ENCODE results near the gene MAP3K21. TPM values are rescaled to one million over a fixed set of nuclear protein-coding genes. Genes with fewer than 3 reads are reported as not detected.

Gene MAP3K21
- total RNA-seq, 1 experiment from 2014 or later = not detected

DNA sequence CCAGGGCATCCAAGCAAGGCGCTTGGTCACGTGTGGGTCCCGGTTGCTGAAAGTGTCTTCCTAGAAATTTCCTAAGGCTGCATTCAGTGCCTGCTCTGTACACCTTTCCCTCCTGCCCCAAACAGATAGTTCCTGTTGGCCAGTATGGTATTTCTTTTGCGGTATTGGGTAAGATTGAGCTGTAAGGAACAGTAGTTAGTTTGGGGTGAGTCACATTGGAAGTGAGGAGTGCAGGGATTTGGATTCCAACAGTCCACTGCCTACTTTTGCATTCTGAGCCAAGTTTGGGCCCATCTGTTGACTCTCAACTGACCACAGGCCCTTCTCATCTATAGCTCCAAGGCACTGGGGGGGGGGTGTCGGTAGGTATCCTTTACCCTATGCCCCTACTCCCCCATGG is 83.4 kb downstream of the MAP3K21 start:
- DNase-seq (ENCODE audit: low spot score) = no peak
- in situ Hi-C loops (cut with HindIII; ENCODE audit: low sequenced_read_pairs) = no loop called here

GRCh38 chr1:233412812-233413211 is 85.3 kb downstream of the MAP3K21 start:
- no peak for DNase-seq (ENCODE audit: low spot score)
- in situ Hi-C loops (cut with HindIII; ENCODE audit: low sequenced_read_pairs) = no loop called here

- in situ Hi-C loops (cut with HindIII; ENCODE audit: low sequenced_read_pairs) = no loop called here
- DNase-seq (ENCODE audit: low spot score) = no peak
Measured at GRCh38 chr1:233421293-233421692, 93.8 kb downstream of the MAP3K21 start.

DNA sequence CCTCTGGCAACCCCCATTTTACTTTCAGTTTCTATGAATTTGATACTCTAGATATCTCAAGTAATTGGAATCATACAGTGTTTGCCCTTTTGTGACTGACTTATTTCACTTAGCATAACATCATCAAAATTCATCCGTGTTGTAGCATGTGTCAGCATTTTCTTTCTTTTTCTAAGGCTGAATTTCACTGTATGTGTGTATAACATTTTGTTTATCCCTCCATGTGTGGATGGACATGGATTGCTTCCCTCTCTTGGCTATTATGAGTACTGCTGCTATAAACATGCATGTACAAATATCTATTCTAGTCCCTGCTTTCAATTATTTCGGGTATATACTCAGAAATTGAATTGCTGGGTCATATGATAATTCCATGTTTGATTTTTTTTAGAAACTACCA is 97.3 kb downstream of the MAP3K21 start:
- in situ Hi-C loops (cut with HindIII; ENCODE audit: low sequenced_read_pairs) = no loop called here
- no peak for DNase-seq (ENCODE audit: low spot score)

DNA sequence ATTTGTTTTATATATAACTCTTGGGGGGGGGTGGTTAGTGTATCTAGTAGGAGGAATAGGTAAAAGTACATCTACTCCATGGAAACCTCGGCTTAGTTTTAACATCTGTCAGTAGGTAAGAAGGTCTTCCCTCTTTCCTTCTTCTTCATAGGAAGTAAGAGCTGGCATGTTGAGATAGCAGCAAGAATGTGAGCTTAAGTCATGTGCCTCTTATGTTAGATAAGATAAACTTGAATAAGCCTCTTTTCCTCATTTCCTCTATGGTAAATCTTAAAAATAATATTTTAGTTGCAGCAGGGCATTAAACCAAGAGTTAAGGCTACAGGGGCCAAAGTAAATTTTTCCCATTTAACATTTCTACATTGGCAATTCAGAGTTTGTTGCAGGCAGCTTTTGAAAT is 100.4 kb downstream of the MAP3K21 start:
- in situ Hi-C loops (cut with HindIII; ENCODE audit: low sequenced_read_pairs) = no loop called here
- no peak for DNase-seq (ENCODE audit: low spot score)

- no peak for DNase-seq (ENCODE audit: low spot score)
- in situ Hi-C loops (cut with HindIII; ENCODE audit: low sequenced_read_pairs) = no loop called here
Measured at GRCh38 chr1:233431753-233432403, 104.4 kb downstream of the MAP3K21 start.

DNA sequence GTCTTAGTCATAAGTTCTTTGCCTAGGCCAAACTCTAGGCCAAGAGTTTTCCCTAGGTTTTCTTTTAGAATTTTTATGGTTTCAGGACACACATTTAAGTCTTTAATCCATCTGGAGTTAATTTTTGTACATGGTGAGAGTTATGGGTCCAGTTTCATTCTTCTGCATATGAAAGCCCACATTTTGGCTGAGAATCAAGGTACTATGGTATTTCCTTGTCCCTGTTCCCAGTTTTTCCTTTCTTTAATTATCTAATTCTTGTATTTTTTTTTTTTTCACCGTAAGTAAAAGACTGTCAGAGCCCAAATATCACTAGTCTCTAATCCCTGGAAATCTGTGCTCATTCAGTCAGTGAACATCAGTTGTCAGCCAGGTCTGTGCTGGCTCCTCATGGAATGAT is 105.4 kb downstream of the MAP3K21 start:
- DNase-seq (ENCODE audit: low spot score) = no peak
- in situ Hi-C loops (cut with HindIII; ENCODE audit: low sequenced_read_pairs) = no loop called here

- in situ Hi-C loops (cut with HindIII; ENCODE audit: low sequenced_read_pairs) = no loop called here
- DNase-seq (ENCODE audit: low spot score) = no peak
Measured at GRCh38 chr1:233433436-233434210, 106.1 kb downstream of the MAP3K21 start.

Other genes starting within 250 kb of the MAP3K21 start
- 0.07 and 0.74 TPM in 2 replicates for gene PCNX2, start 32.0 kb upstream of the MAP3K21 start, total RNA-seq (2014; rRNA removed; shearing (Covaris generic))

All from G401 (cell line).